Esophagus muscularis mucosa (tissue), 4 donors: ENCODE results near the gene RNF181. TPM values are rescaled to one million over a fixed set of nuclear protein-coding genes. Genes with fewer than 3 reads are reported as not detected.
A peak's percentile ranks its signal among the peaks of the same experiment; 100 is the strongest.
"Not testable (repeated sequence)": the region's sequence is repeated elsewhere in the genome, so short reads cannot be mapped to it uniquely, and the experiment has no call there.

Experiments used
- DNase-seq: peaks from one replicate; pipeline ENCODE4 v3.0.0-alpha.2; 2017; ENCODE audit errors: extremely low spot score
- H3K27ac ChIP-seq, 4 donors: fragments of 200-600 bp; sonication (generic); replicated peaks in 1 of 4; 1 replicate in 3 of 4; 2 replicates in 1 of 4; pipeline ENCODE4 v1.5.1; 2016 to 2019; ENCODE audit warnings: mild to moderate bottlenecking in 1 of 4
- H3K27me3 ChIP-seq, 4 donors: fragments of 200-600 bp; sonication (generic); one replicate each; pipeline versions ENCODE4 v1.5.1 to v1.6.0; 2016 to 2019
- H3K36me3 ChIP-seq, 4 donors: fragments of 200-600 bp; sonication (generic); one replicate each; pipeline ENCODE4 v1.5.1; 2016 to 2019
- H3K4me1 ChIP-seq, 4 donors: fragments of 200-600 bp; sonication (generic); one replicate each; pipeline ENCODE4 v1.5.1; 2016 to 2019
- H3K4me3 ChIP-seq, 4 donors: fragments of 200-600 bp; sonication (generic); 1 replicate in 2 of 4; 2 replicates in 2 of 4; pipeline ENCODE4 v1.5.1; 2016 to 2019; ENCODE audit warnings: mild to moderate bottlenecking in 4 of 4, moderate library complexity in 1 of 4
- H3K9me3 ChIP-seq, 4 donors: fragments of 200-600 bp; sonication (generic); 1 replicate in 3 of 4; 2 replicates in 1 of 4; pipeline ENCODE4 v1.5.1; 2016 to 2019
- EP300 ChIP-seq: sonication (generic); formaldehyde crosslinking; IDR thresholded peaks from one replicate; pipeline ENCODE4 v1.6.1; 2017; ENCODE audit warnings: antibody characterized with exemption
- POLR2A ChIP-seq: fragments of 450-650 bp; IDR thresholded peaks from one replicate; pipeline ENCODE4 v1.6.1; 2017; ENCODE audit warnings: antibody characterized with exemption, moderate library complexity, mild to moderate bottlenecking, low read depth
- POLR2AphosphoS5 ChIP-seq, 2 donors: sonication (generic); formaldehyde crosslinking; IDR thresholded peaks; one replicate each; pipeline ENCODE4 v1.6.1; 2017; ENCODE audit warnings: antibody characterized with exemption in 2 of 2
- WGBS: methylation state at CpG from one replicate; pipeline ENCODE4 v1.1.5; 2018; 5-methylcytosine and 5-hydroxymethylcytosine counted together
- intact Hi-C: fragments of 100-400 bp; cut with DNase I; formaldehyde crosslinking; loops from one replicate; pipeline ENCODE4 v1.15.1; 2023
- total RNA-seq, 4 donors: library from RNA; depleted of rRNA; stranded (reverse); fragments of >200 nt; gene quantifications; one replicate each; pipeline versions ENCODE4 v1.1.0 to v1.2.1, GENCODE V29; 2016
- TF ChIP-seq, protein P1 (sequence below), 3 experiments: fragments of 200-600 bp in 2 of 3; fragments of 450-650 bp in 1 of 3; sonication (generic) in 2 of 3; IDR thresholded peaks; one replicate each; pipeline ENCODE4 v1.5.1; 2017 to 2019; ENCODE audit warnings: antibody characterized with exemption in 3 of 3, mild to moderate bottlenecking in 2 of 3, moderate library complexity in 1 of 3

RNF181 gene
- total RNA-seq, 4 donors from 2014 or later: 133 to 142 (median 138) TPM

DNA sequence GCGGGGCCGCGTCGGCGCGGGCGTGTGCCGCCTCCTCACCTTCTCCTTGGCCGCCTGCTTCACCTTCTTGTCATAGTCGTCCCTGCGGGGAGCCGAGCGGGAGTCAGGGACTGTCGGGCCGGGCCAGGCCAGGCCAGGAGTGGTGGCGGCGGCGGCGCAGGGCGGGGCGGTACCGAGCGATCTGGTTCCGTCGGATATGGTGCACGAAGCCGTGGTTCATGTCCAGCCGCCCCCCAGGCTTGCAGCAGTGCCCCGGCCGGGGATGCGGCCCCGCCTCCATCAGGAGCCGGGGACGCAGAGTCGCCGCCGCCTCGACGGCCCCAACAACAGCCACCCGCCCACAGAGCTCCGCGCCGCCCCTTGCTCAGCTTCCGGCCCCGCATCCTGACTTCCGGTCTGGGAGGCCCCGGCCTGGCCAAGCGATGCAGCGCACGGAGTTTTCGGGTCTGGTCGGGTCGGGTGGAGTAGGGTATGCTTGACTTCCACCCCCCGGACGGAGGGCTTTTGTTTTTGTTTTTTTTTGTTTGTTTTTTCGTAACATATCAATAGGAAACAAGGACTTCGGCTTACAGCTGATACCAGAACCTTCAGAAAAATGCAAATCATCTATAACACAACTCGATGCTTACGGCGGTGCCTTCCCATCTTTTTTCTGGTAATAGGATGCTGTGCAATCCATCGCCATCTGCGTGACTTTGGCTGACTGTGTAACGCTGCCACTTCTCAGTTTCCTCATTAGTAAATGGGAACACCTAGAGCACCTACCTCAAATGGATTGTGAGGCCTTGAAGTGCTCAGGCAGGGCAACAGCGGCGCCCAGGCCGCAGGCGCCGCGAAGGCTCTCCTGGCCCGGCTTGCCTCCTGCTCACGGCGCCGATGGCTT, 16.4 kb downstream of the RNF181 start, which contains the start of gene C2orf68:
C2orf68 (minus strand) TSS at position 362 of the 883 bp plus-strand sequence; CDS start at position 280, 82 bp downstream.
- intact Hi-C loops: no loop called here
- WGBS: 20% methylated on average over 45 of the region's 73 CpGs
- H3K4me1 ChIP-seq: peaks cover 20 to 65% (median 56%) of the 10 kb centered on the region in 4 donors

DNA sequence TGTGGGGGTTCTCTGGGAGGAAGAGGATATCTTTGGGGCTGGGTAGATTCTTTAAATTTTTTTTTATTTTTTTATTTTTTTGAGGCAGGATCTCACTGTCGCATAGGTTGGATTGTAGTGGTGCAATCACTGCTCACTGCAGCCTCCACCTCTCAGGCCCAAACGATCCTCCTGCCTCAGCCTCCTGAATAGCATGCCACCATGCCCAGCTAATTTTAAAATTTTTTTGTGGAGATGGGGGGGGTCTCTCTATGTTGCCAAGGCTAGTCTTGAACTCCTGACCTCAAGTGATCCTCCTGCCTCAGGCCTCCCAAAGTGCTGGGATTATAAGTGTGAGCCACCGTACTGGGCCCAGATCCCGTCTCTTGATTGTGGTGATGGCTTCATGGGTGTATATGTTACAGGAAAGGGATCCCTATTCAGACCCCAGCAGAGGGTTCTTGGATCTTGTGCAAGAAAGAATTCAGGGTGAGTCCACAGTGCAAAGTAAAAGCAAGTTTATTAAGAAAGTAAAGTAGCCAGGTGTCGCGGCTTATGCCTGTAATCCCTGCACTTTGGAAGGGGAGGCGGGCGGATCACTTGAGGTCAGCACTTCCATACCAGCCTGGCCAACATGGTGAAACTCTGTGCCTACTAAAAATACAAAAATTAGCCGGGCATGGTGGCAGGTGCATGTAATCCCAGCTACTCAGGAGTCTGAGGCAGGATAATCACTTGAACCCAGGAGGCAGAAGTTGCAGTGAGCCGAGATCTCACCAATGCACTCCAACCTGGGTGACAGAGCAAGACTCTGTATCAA, 18.4 kb downstream of the RNF181 start:
- Histone ChIP-seq H3K9me3 (no peaks in the 10 kb centered on the region), H3K27me3 (no peaks in the 10 kb centered on the region), H3K4me1 (peaks cover 20 to 65% (median 58%) of the 10 kb centered on the region in 4 donors), H3K4me3 (no peak overlapping the region), H3K27ac (no peak overlapping the region), H3K36me3 (peaks cover under 1 to 19% (median 12%) of the 10 kb centered on the region in 4 donors)
- WGBS: 90% methylated on average over 10 of the region's 10 CpGs
- TF ChIP-seq POLR2A (no peak), POLR2AphosphoS5 (IDR thresholded peaks at IDR 0.05) (no peak), EP300 (no peak)
- TF ChIP-seq, protein P1, sequence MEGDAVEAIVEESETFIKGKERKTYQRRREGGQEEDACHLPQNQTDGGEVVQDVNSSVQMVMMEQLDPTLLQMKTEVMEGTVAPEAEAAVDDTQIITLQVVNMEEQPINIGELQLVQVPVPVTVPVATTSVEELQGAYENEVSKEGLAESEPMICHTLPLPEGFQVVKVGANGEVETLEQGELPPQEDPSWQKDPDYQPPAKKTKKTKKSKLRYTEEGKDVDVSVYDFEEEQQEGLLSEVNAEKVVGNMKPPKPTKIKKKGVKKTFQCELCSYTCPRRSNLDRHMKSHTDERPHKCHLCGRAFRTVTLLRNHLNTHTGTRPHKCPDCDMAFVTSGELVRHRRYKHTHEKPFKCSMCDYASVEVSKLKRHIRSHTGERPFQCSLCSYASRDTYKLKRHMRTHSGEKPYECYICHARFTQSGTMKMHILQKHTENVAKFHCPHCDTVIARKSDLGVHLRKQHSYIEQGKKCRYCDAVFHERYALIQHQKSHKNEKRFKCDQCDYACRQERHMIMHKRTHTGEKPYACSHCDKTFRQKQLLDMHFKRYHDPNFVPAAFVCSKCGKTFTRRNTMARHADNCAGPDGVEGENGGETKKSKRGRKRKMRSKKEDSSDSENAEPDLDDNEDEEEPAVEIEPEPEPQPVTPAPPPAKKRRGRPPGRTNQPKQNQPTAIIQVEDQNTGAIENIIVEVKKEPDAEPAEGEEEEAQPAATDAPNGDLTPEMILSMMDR (IDR thresholded peaks at IDR 0.05): no peak
- intact Hi-C loops: no loop called here
- no peak for DNase-seq

More for the DNA sequence above, 16.4 kb downstream of the RNF181 start, which contains the start of gene C2orf68:
- H3K36me3 ChIP-seq: peaks cover 0 to 33% (median 16%) of the 10 kb centered on the region in 4 donors
- H3K27ac ChIP-seq: peak within 1 kb of the TSS; percentile 80 to 89 (median 84)
- peak; percentile 97 for DNase-seq
- peak within 1 kb of the TSS; percentile 77 to 96 (median 88) for H3K4me3 ChIP-seq
- H3K27me3 ChIP-seq: no peaks in the 10 kb centered on the region
- TF ChIP-seq, protein P1 (IDR thresholded peaks at IDR 0.05): no peak
- TF ChIP-seq POLR2A (peak; percentile 66), POLR2AphosphoS5 (IDR thresholded peaks at IDR 0.05) (peak; percentile 89 to 92)
- H3K9me3 ChIP-seq: no peaks in the 10 kb centered on the region

DNA sequence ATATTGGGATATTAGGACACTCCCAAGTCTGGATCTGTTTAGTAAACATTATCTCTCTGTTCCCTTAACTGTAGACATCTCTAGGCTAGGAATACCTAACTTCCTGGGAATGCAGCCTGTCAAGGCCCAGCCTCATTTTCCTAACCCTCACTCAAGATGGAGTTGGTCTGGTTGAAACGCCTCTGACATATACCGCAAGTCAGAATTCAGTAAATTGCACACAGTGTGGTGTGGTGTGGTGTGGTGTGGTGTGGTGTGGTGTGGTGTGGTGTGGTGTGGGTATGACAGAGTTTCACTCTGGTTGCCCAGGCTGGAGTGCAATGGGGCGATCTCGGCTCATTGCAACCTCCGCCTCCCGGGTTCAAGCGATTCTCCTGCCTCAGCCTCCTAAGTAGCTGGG, 19.2 kb downstream of the RNF181 start:
- H3K27me3 ChIP-seq, H3K27ac ChIP-seq, H3K9me3 ChIP-seq, H3K4me3 ChIP-seq, DNase-seq, intact Hi-C loops: not testable (repeated sequence)
- Histone ChIP-seq H3K36me3 (peaks cover 5 to 19% (median 13%) of the 10 kb centered on the region in 4 donors), H3K4me1 (peaks cover 17 to 58% (median 51%) of the 10 kb centered on the region in 4 donors)
- WGBS: 90% methylated on average over 7 of the region's 7 CpGs

DNA sequence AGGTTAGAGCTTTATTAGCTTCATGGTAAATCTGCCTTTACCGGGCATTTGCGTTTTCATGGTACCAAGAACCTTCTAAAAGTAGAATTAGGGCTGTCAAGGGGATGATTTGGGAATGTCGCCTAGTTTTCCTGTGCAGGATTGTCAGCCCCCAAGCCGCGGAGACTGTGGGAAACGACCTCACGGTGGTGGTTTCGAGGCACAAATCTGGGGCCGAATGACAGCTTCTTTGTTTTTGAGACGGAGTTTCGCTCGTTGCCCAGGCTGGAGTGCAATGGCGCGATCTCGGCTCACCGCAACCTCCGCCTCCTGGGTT, 19.8 kb downstream of the RNF181 start:
- DNase-seq: no peak
- peaks cover 16 to 52% (median 45%) of the 10 kb centered on the region in 4 donors for H3K4me1 ChIP-seq
- H3K4me3 ChIP-seq: peak overlapping the region; percentile 67 to 98 (median 90)
- peaks cover 5 to 21% (median 16%) of the 10 kb centered on the region in 4 donors for H3K36me3 ChIP-seq
- no peak for TF ChIP-seq EP300
- TF ChIP-seq POLR2AphosphoS5 (IDR thresholded peaks at IDR 0.05): no peak
- TF ChIP-seq, protein P1 (IDR thresholded peaks at IDR 0.05): no peak
- no peak for TF ChIP-seq POLR2A
- intact Hi-C loops: no loop called here
- H3K27ac ChIP-seq: peak overlapping the region; percentile 82 to 94 (median 92)
- no peaks in the 10 kb centered on the region for H3K27me3 ChIP-seq
- whole genome bisulfite sequencing: 87% methylated on average over 17 of the region's 17 CpGs
- H3K9me3 ChIP-seq: no peaks in the 10 kb centered on the region

DNA sequence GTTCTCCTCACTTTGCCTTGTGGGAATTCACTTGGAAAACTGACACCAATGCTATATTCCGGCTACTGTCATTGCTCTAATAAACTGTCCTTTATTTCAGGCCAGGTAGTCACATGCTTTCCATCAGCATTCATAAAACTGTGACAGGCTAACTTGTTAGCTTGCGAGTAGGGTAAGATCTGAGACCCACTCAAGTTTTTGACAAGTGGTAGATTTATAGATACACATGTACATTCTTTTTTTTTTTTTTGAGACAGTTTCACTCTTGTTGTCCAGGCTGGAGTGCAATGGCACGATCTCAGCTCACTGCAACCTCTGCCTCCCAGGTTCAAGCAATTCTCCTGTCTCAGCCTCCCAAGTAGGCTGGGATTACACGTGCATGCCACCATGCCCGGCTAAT, 22.2 kb downstream of the RNF181 start:
- peaks cover 13 to 34% (median 32%) of the 10 kb centered on the region in 4 donors for H3K4me1 ChIP-seq
- peaks cover 26 to 44% (median 38%) of the 10 kb centered on the region in 4 donors for H3K36me3 ChIP-seq
- 83% methylated on average over 5 of the region's 5 CpGs for WGBS
- H3K4me3 ChIP-seq: peak overlapping the region in 1 of 4 donors; percentile 98
- DNase-seq, intact Hi-C loops, H3K9me3 ChIP-seq, H3K27ac ChIP-seq, H3K27me3 ChIP-seq: not testable (repeated sequence)
